BE2C (cell line): ENCODE data around the gene INSIG2.

Experiments
- DNase-seq: peaks from one replicate; pipeline ENCODE4 v3.0.0-alpha.2; 2020
- H3K27me3 ChIP-seq: fragments of 250-450 bp; sonication (Bioruptor Pico); 2 replicates; pipeline ENCODE4 v1.5.1; 2020; ENCODE audit warnings: mild to moderate bottlenecking
- H3K36me3 ChIP-seq: fragments of 250-450 bp; sonication (Bioruptor Pico); 2 replicates; pipeline ENCODE4 v1.5.1; 2020; ENCODE audit warnings: mild to moderate bottlenecking
- H3K4me1 ChIP-seq: fragments of 250-450 bp; sonication (Bioruptor Pico); 2 replicates; pipeline ENCODE4 v1.5.1; 2020
- H3K4me3 ChIP-seq: 2 replicates; pipeline ENCODE4 v1.5.1; 2011; ENCODE audit warnings: low read depth, low read length
- H3K9me3 ChIP-seq: fragments of 250-450 bp; sonication (Bioruptor Pico); 2 replicates; pipeline ENCODE4 v1.5.1; 2020
- CTCF ChIP-seq: IDR thresholded peaks from 2 replicates; pipeline ENCODE4 v1.5.1; 2012; ENCODE audit warnings: mild to moderate bottlenecking, low read depth, low read length

Gene INSIG2

GRCh38 chr2:118133916-118134315 is 45.6 kb downstream of the INSIG2 start:
- Histone ChIP-seq H3K4me3 (no peak overlapping the region), H3K36me3 (no peaks in the 10 kb centered on the region), H3K4me1 (no peaks in the 10 kb centered on the region), H3K9me3 (no peaks in the 10 kb centered on the region), H3K27me3 (no peaks in the 10 kb centered on the region)
- DNase-seq: no peak
- TF ChIP-seq CTCF: no peak

- TF ChIP-seq CTCF: no peak
- no peak overlapping the region for H3K4me3 ChIP-seq
- DNase-seq: no peak
- no peaks in the 10 kb centered on the region for H3K27me3 ChIP-seq
- H3K4me1 ChIP-seq: no peaks in the 10 kb centered on the region
- H3K36me3 ChIP-seq: no peaks in the 10 kb centered on the region
- no peaks in the 10 kb centered on the region for H3K9me3 ChIP-seq
These were observed 46.4 kb downstream of the INSIG2 start for GRCh38 chr2:118134650-118135049.

DNA sequence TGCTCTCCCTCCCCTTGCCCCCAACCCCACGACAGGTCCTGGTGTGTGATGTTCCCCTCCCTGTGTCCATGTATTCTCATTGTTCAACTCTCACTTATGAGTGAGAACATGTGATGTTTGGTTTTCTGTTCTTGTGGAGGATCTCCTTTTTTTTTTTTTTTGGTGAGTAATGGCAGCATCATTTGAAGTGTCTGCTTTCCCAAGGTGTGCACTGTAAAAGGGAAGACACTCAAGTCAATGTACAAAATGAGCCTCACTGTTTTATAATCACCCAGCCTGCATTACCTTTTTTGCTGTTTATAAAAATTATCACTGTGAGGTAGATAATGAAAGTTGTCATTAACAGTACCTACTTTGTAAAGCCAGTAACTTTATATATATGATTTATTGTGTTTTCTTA is 56.9 kb downstream of the INSIG2 start:
- no peak for DNase-seq
- no peak for TF ChIP-seq CTCF
- no peaks in the 10 kb centered on the region for H3K27me3 ChIP-seq
- H3K9me3 ChIP-seq: no peaks in the 10 kb centered on the region
- no peaks in the 10 kb centered on the region for H3K36me3 ChIP-seq
- H3K4me3 ChIP-seq: no peak overlapping the region
- H3K4me1 ChIP-seq: no peaks in the 10 kb centered on the region

- no peaks in the 10 kb centered on the region for H3K4me1 ChIP-seq
- H3K9me3 ChIP-seq: no peaks in the 10 kb centered on the region
- DNase-seq: no peak
- no peaks in the 10 kb centered on the region for H3K36me3 ChIP-seq
- H3K4me3 ChIP-seq: no peak overlapping the region
- no peak for TF ChIP-seq CTCF
- H3K27me3 ChIP-seq: no peaks in the 10 kb centered on the region
These were observed 57.5 kb downstream of the INSIG2 start for GRCh38 chr2:118145806-118146205.

DNA sequence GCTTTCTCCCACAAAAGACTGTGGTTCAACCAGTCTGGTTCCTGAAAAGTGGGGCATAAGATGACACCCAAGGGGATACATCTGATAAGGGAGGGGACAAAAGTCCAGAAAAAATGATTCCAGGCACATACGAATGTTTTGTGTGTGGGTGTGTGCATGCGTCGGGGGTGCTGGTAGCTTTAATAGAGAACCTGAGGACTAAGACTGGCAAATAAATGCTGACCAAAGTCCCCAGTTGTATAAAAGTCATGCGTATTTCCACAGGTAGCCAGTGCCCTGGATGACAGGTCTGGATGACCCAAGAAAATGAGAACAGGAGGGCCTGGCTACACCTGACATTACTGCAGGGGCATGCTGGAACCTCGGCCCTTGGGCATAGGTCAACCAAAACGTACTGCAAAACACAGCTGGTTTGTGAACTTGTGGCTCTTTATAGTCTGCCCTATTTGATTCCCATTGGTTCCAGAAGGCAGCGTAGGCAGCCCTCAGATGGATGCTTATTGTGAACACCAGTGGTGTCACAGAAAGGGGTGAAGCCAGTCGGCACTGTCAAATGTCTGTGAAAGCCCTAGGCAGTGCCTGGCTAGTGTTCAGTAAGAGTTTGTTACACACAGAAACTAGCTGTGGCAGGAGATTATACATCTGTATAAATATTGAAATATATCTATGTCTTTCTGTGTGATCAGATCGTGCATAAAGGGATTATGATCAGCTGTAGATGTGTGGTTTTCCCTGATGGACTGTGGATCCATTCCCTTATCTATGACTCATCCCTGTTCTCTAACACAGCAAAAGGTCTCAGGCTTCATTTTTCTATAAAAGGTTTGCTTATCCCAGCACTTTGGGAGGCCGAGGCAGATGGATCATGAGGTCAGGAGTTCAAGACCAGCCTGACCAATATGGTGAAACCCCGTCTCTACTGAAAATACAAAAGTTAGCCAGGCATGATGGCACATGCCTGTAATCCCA is 58.3 kb downstream of the INSIG2 start:
- H3K36me3 ChIP-seq: no peaks in the 10 kb centered on the region
- no peaks in the 10 kb centered on the region for H3K27me3 ChIP-seq
- no peak for DNase-seq
- no peak overlapping the region for H3K4me3 ChIP-seq
- no peaks in the 10 kb centered on the region for H3K4me1 ChIP-seq
- H3K9me3 ChIP-seq: no peaks in the 10 kb centered on the region
- TF ChIP-seq CTCF: no peak

- H3K36me3 ChIP-seq: no peaks in the 10 kb centered on the region
- no peak for TF ChIP-seq CTCF
- H3K4me1 ChIP-seq: no peaks in the 10 kb centered on the region
- no peak for DNase-seq
- H3K4me3 ChIP-seq: no peak overlapping the region
- H3K9me3 ChIP-seq: no peaks in the 10 kb centered on the region
- H3K27me3 ChIP-seq: no peaks in the 10 kb centered on the region
These were observed 59.9 kb downstream of the INSIG2 start for GRCh38 chr2:118148133-118148532.
